HG02885 (cell line): ENCODE measurements around the gene ZC2HC1B.

Experiments
- ATAC-seq: cut with Tn5 transposase; IDR thresholded peaks from one replicate; pipeline ENCODE4 v1.9.1; 2021; ENCODE audit warnings: mild to moderate bottlenecking; ENCODE audit not compliant: unreplicated experiment, poor library complexity

The ZC2HC1B gene

DNA sequence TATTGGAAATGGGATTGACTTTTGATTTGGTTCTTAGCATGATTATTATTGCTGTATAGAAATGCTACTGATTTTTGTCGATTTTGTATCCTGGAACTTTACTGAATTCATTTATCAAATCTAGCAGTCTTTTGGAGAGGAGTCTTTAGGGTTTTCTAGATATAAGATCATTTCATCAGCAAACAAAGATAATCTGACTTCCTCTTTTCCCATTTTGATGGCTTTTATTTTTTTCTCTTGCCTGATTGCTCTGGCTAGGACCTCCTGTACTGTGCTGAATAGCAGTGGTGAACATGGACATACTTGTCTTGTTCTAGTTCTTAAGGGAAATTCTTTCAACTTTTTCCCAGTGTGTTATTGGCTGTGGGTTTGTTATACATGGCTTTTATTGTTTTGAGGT is 64.6 kb downstream of the ZC2HC1B start:
- ATAC-seq: no peak

DNA sequence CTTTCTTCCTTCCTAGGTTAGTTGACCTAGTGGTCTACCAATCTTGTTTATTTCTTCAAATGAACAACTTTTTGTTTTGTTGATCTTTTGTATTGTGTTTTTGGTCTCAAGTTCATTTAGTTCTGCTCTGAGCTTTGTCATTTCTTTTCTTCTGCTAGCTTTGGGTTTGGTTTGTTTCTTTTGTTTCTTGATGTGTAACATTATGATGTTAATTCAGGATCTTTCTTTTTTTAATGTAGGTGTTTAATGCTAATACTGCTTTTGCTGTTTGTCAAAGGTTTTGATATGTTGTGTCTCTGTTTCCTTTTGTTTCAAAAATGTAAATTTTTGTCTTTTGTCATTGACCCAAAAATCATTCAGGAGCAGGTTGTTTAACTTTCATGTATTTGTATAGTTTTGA is 65.7 kb downstream of the ZC2HC1B start:
- ATAC-seq: no peak

- no peak for ATAC-seq
These were observed 70.1 kb downstream of the ZC2HC1B start for GRCh38 chr6:143934331-143934730.

DNA sequence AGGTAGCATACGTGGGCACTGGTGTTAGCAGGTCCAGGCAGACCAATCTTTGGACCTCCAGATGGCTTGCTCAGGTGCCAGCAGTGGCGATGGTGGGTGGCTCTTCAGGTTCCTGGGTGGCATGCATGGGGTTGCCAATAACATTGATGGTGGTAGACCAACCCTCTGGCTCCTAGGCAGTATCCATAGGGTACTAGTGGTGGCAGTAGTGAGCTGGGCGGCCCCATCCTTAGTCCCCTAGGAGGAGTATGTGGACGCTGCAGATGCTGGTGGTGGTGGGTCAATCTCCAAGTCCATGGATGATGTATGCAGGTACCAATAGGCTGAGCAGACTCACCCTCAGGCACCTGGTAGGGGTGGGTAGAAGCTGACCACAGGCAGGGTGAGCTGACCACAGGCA is 70.6 kb downstream of the ZC2HC1B start:
- ATAC-seq: no peak

GRCh38 chr6:143936347-143936746 is 72.1 kb downstream of the ZC2HC1B start:
- ATAC-seq: no peak

GRCh38 chr6:143936778-143937667 is 72.7 kb downstream of the ZC2HC1B start:
- no peak for ATAC-seq

DNA sequence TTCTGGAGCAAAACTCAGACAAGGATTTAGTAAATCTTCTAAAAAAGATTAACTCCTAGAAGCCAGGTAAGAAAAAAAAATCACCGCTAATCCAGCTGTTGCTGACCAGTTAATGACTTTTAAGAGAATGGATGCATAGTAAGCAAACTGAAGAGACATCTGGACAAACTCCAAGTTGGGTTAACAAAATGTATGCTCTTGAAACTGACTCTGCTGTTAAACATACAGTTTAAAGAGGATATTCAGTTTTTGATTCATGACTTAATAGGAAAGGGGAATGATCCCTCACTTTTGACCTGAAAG is 73.3 kb downstream of the ZC2HC1B start:
- ATAC-seq: no peak

GRCh38 chr6:143939364-143939763 is 75.1 kb downstream of the ZC2HC1B start:
- ATAC-seq: peak; percentile 37

DNA sequence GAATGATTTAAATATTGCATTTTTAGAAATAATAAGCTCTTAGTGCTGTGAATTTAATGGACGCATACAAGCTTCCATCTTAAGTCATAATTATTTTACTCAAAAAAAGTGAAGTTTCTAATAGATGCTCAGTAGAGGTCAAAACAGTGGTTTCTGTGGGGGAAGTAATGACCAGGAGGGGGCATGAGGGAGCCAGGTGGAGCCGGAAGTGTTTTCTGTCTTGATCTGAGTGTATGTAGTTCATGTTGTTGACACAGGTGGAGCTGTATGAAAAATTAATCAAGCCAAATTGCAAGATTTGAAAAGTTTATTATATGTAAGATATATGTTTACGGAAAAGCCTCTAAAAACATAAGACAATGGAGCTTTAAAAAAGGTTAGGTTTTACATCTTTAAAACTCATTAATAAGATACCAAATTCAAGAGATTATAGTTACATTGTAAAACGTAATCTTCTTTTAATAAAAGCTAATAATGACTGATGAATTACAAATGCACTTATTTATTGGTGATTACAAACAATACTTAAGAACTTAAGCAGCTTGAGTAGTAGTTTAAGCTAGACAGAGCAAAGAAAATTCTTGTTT is 75.8 kb downstream of the ZC2HC1B start:
- ATAC-seq: peak; percentile 98

DNA sequence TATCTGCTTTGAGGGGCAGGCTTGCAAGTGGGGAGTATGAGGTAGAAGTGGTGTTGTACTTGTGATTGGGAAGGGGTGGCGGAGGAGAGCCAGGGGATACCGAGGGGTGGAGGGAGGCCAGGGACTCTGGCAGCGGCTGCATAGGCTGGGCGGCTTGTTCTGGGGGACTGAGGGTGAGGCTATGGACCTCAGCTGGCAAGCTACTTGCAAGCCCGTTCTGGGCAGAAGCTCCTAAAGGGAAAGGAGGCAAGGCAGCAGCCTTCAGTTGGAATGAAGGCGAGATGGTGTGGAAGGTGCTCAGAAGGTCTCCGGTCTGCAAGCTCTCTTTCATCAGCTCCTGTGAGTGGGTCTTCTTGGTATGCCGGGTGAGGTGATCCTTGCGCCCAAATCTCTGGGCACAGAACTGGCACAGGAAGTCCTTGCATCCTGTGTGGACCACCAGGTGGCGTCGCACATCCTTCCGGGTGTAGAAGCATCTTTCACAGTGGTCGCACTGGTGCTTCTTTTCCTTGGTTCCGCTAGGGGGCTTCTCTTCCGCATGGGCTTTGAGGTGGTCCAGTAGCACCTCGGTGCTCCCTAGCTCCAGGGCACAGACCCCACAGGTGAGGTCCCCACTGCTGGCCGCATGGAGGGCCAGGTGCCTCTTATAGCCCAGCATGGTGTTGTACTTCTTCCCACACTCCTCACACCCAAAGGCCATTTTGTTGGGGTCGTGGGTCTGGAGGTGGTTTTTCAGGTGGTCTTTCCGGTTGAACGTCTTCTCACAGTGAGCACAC is 77.8 kb downstream of the ZC2HC1B start:
- no peak for ATAC-seq

GRCh38 chr6:143948208-143948607 is 83.9 kb downstream of the ZC2HC1B start:
- ATAC-seq: no peak

GRCh38 chr6:143949535-143949934 is 85.3 kb downstream of the ZC2HC1B start:
- ATAC-seq: no peak

DNA sequence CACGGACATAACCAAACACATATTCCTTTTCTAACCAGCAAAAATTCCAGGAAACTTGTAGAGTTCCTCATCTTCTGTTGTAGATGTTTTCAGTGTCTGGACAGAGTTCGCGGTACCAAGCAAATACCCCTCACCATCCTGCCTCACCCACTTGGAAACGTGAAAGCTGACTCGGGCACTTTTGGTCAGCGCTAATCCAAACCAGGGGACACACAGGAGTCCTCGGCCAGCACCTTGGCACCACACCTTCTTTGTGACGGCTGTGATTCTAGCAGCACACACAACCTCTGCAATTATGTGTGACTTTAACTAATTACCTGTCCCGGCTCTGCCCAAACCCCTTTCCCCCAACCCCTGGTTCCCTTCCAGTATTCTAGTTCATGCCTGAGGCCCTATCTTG is 85.7 kb downstream of the ZC2HC1B start:
- ATAC-seq: no peak

DNA sequence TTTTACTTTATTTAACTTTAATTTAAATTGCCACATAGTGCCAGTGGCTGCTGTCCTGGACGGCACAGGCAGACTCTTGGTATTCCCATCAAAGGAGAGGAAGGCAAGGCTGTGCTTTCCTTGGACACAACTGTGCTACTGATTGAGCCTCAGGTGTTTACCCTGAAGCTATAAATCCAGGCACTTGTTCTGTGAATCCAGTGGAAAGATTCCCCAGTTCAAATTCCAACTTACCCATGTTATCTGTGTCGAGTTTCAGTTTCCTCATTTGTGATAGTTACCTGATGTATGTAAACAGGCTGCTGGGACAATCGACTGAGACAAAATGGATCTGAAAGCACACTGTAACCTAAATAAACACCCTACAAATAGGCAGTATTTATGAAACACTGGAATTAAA is 86.6 kb downstream of the ZC2HC1B start:
- no peak for ATAC-seq

DNA sequence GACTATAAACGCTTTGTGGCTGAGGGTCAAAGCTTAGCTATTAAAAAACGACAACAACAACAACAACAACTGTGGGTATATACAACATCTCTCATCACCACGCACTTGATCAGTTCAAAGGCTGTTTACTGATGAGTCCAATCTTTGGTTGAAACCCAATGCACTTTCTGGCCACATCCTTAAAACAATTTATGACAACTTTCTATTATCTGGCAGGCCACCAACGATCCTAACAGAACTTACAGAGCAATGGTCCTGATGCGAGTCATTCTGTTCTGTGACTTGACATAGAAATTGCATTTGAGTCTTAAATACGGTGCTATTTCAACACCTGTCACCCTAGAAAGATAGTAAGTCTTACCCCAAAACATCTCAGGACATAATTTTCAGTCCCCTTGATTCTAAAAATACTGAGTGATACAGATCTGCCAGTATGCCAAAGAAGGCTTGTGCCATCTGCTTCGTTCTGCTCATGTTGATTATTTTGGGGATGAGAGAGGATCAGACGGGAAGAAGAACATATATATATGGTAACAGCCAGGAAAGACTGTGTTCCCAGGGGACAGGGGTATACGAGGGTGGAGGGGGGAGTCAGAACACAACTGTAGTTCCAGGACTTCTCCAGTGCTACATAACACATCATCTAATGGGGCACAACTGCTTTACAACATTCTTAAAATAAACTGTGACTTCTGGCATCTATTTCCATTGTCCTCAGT is 87.9 kb downstream of the ZC2HC1B start:
- no peak for ATAC-seq

DNA sequence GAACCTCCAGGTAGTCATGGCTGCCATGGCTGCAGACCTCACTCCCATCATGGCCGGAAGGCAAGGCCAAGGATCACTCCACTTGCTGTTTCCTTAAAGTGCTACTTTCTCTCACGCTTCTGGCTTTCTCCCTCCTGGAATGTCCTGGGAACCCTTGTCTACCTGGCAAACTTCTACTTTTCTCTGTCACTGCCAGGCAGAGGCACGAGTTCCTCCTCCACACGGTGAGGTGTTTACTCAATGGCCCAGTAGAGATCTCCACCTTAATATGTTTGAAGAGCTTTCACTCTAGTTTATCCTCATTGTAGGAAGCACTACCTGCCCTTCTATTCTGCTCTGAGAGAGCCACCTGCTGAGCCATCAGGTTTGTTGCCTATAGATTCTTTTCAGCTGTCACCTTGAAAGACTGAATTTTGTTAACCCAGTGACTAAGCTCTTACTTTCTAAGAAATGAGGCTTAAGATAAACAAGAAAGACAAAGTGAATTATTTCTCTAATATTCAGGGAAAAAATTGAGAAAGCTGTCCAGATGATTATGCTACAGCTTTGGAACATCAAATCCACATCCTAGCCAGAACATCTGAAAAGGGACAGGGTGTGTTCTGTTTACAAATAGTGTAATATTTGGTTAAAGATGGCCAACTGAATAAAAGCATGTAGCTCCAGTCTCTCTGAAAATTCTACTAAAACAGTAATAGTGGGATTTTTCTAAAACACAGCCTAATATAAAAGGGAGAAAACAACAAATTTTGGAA is 88.8 kb downstream of the ZC2HC1B start:
- ATAC-seq: no peak

DNA sequence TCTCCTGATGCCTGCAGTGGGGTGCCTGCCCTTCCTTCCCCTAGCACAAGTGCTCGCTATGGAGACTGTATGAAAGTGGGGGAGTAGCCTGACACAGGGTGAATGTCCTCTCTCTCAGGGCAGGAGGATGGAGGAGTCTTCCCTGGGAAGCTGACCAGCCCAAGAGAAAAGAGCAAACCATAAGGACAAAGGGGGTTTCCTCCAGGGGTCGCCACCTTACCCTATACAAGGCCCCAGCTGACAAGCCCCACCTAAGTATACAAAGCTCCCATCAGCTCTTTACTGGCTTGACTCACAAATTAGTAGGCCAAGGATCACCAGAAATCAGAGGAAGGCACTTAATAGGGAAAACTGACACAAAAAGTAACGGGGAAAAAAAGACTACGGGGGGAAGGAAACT is 89.6 kb downstream of the ZC2HC1B start:
- no peak for ATAC-seq

- no peak for ATAC-seq
These were observed 91.7 kb downstream of the ZC2HC1B start for GRCh38 chr6:143955971-143956370.

GRCh38 chr6:143957679-143958274 is 93.5 kb downstream of the ZC2HC1B start:
- no peak for ATAC-seq
